GM23338 (cell line): ENCODE results near the gene DLG2. TPM values are rescaled to one million over a fixed set of nuclear protein-coding genes. Genes with fewer than 3 reads are reported as not detected.

Experiments used
- ATAC-seq: fragments of 200-7000 bp; cut with Tn5 transposase; 3 replicates; pipeline ENCODE4 v1.9.1; 2020
- DNase-seq: peaks from one replicate; pipeline ENCODE4 v3.0.0-alpha.2; 2015; ENCODE audit warnings: low spot score
- H2AFZ ChIP-seq: fragments of 200-600 bp; sonication (generic); 2 replicates; pipeline ENCODE4 v1.8.0; 2016; ENCODE audit warnings: antibody characterized with exemption, mild to moderate bottlenecking, moderate library complexity
- H3F3A ChIP-seq: fragments of 200-600 bp; sonication (generic); replicated peaks from 2 replicates; pipeline ENCODE4 v1.8.0; 2017; ENCODE audit warnings: antibody characterized with exemption, mixed run types, low read depth
- H3K27ac ChIP-seq: fragments of 200-600 bp; sonication (generic); 2 replicates; pipeline ENCODE4 v1.6.1; 2016; ENCODE audit warnings: low read depth
- H3K27me3 ChIP-seq: fragments of 200-600 bp; sonication (generic); 2 replicates; pipeline ENCODE4 v1.8.0; 2016; ENCODE audit warnings: mild to moderate bottlenecking, mixed run types, moderate library complexity; ENCODE audit not compliant: insufficient read depth
- H3K36me3 ChIP-seq: fragments of 200-600 bp; sonication (generic); 2 replicates; pipeline ENCODE4 v1.8.0; 2016; ENCODE audit warnings: mild to moderate bottlenecking; ENCODE audit not compliant: insufficient read depth
- H3K4me1 ChIP-seq: fragments of 200-600 bp; sonication (generic); 2 replicates; pipeline ENCODE4 v1.8.0; 2016; ENCODE audit warnings: mild to moderate bottlenecking, moderate library complexity; ENCODE audit not compliant: insufficient read depth
- H3K4me2 ChIP-seq: fragments of 200-600 bp; sonication (generic); 2 replicates; pipeline ENCODE4 v1.7.1; 2017; ENCODE audit warnings: mixed run types
- H3K4me3 ChIP-seq: fragments of 200-600 bp; sonication (generic); 2 replicates; pipeline ENCODE4 v1.6.1; 2016; ENCODE audit warnings: mixed run types
- H3K79me2 ChIP-seq: fragments of 200-600 bp; sonication (generic); replicated peaks from 2 replicates; pipeline ENCODE4 v1.8.0; 2017; ENCODE audit warnings: mild to moderate bottlenecking; ENCODE audit not compliant: insufficient read depth
- H3K9me2 ChIP-seq: fragments of 200-600 bp; sonication (generic); 2 replicates; pipeline ENCODE4 v1.8.0; 2017; ENCODE audit not compliant: insufficient read depth
- H4K20me1 ChIP-seq: fragments of 200-600 bp; sonication (generic); replicated peaks from 2 replicates; pipeline ENCODE4 v1.8.0; 2017; ENCODE audit warnings: mild to moderate bottlenecking; ENCODE audit not compliant: insufficient read depth
- H3K27ac Mint-ChIP-seq: 2 replicates; pipeline ENCODE4 v1.8.0; 2020; ENCODE audit warnings: inconsistent platforms, mild to moderate bottlenecking, moderate library complexity, mixed read lengths
- H3K27me3 Mint-ChIP-seq: 3 replicates; pipeline ENCODE4 v1.8.0; 2022; ENCODE audit warnings: low read depth, mild to moderate bottlenecking, moderate library complexity, mixed read lengths, inconsistent platforms; ENCODE audit not compliant: insufficient read depth, poor library complexity
- H3K36me3 Mint-ChIP-seq: 3 replicates; pipeline ENCODE4 v1.8.0; 2021; ENCODE audit warnings: low read depth, mild to moderate bottlenecking, inconsistent platforms, moderate library complexity, mixed read lengths
- H3K4me1 Mint-ChIP-seq: 3 replicates; pipeline ENCODE4 v1.8.0; 2020; ENCODE audit warnings: mild to moderate bottlenecking, inconsistent platforms, mixed read lengths
- H3K4me3 Mint-ChIP-seq: 3 replicates; pipeline ENCODE4 v1.8.0; 2021; ENCODE audit warnings: moderate library complexity, mild to moderate bottlenecking, inconsistent platforms, mixed read lengths
- H3K9me3 Mint-ChIP-seq: 3 replicates; pipeline ENCODE4 v1.8.0; 2020; ENCODE audit warnings: moderate library complexity, mild to moderate bottlenecking, inconsistent platforms, mixed read lengths
- CREB1 ChIP-seq: fragments of 250-450 bp; sonication (Bioruptor Pico); IDR thresholded peaks from 2 replicates; pipeline ENCODE4 v1.5.0; 2020; ENCODE audit warnings: low read depth, mild to moderate bottlenecking, moderate library complexity
- EZH2 ChIP-seq: fragments of 200-600 bp; sonication (generic); IDR thresholded peaks from one replicate; pipeline ENCODE4 v1.8.0; 2017; ENCODE audit warnings: antibody characterized with exemption, mild to moderate bottlenecking, low read depth; ENCODE audit not compliant: unreplicated experiment
- EZH2phosphoT487 ChIP-seq: fragments of 200-600 bp; sonication (generic); IDR thresholded peaks from one replicate; pipeline ENCODE4 v1.8.1; 2018; ENCODE audit warnings: antibody characterized with exemption; ENCODE audit not compliant: unreplicated experiment
- JUNB ChIP-seq: IDR thresholded peaks from one replicate; pipeline ENCODE4 v1.6.1; 2016; ENCODE audit warnings: antibody characterized with exemption; ENCODE audit not compliant: unreplicated experiment
- NANOG ChIP-seq: IDR thresholded peaks from 2 replicates; pipeline ENCODE4 v1.6.1; 2016; ENCODE audit warnings: antibody characterized with exemption, borderline replicate concordance
- POLR2AphosphoS5 ChIP-seq: IDR thresholded peaks from 2 replicates; pipeline ENCODE4 v1.6.1; 2016; ENCODE audit warnings: antibody characterized with exemption, low read depth
- STAT1 ChIP-seq: IDR thresholded peaks from one replicate; pipeline ENCODE4 v1.6.1; 2016; ENCODE audit warnings: antibody characterized with exemption; ENCODE audit not compliant: unreplicated experiment
- ZNF114 ChIP-seq: fragments of 250-450 bp; sonication (Bioruptor Pico); IDR thresholded peaks from 2 replicates; pipeline ENCODE4 v1.5.0; 2020; ENCODE audit warnings: mild to moderate bottlenecking, moderate library complexity
- ZNF331 ChIP-seq: fragments of 250-450 bp; sonication (Bioruptor Pico); IDR thresholded peaks from 2 replicates; pipeline ENCODE4 v1.5.0; 2020; ENCODE audit warnings: low read depth, mild to moderate bottlenecking, moderate library complexity
- polyA plus RNA-seq: library from polyadenylated mRNA; unstranded; fragments of >200 nt; fragmentation: Nextera tagmentation; extraction: Ambion mirVana; gene quantifications from 2 replicates; pipeline ENCODE4 v1.2.1, GENCODE V29; 2016
- total RNA-seq: library from RNA; depleted of rRNA; stranded (reverse); fragments of >200 nt; shearing (Covaris generic); gene quantifications from 2 replicates; pipeline ENCODE4 v1.2.3, GENCODE V29; 2014
- TF ChIP-seq, protein P1 (sequence below): fragments of 250-450 bp; sonication (Bioruptor Pico); IDR thresholded peaks from 2 replicates; pipeline ENCODE4 v1.5.0; 2020; ENCODE audit warnings: mild to moderate bottlenecking, moderate library complexity
- TF ChIP-seq, protein P2 (sequence below), 2 experiments: fragments of 200-600 bp in 1 of 2; sonication (generic) in 1 of 2; conservative IDR thresholded peaks; 2 replicates each; pipeline versions ENCODE4 v1.5.1 to v1.6.1; 2016 to 2017; ENCODE audit warnings: antibody characterized with exemption in 2 of 2, low read depth in 2 of 2, mild to moderate bottlenecking in 2 of 2, moderate library complexity in 1 of 2
- TF ChIP-seq, protein P3 (sequence below): IDR thresholded peaks from 2 replicates; pipeline ENCODE4 v1.6.1; 2016; ENCODE audit warnings: antibody characterized with exemption
- TF ChIP-seq, protein P4 (sequence below): IDR thresholded peaks from one replicate; pipeline ENCODE4 v1.6.1; 2018; ENCODE audit warnings: antibody characterized with exemption; ENCODE audit not compliant: unreplicated experiment

The DLG2 gene
- total and polyA plus RNA-seq, 2 experiments from 2014 or later = 19.8 to 21.5 TPM

DNA sequence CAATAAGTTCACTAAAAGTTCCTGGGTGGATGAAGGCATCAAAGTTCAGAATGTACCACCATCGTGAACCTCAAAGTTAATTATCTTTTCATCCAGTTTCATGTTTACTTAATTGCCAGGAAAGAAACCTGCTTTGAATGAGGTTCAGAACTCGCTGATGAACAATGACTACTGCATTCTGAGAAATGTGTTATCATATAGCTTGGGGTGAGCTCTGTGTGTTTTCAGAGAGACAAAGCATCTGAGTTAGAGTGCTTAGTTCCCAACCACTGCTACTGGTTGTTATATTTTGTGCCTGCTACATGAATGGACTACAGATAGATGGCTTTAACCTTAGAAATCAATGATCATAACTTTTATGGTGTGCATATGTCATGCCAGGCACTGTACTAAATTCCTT lies 1131.0 kb downstream of the DLG2 start:
- Histone ChIP-seq H3F3A (no peaks in the 10 kb centered on the region), H3K4me1 (no peaks in the 10 kb centered on the region), H3K4me3 (no peak overlapping the region), H3K79me2 (no peaks in the 10 kb centered on the region), H4K20me1 (no peaks in the 10 kb centered on the region), H3K9me2 (0 out of 2 replicates have a peak, but pooled peaks cover 6% of the 10 kb centered on the region), H3K27me3 (no peaks in the 10 kb centered on the region), H2AFZ (no peak overlapping the region), H3K4me2 (no peak overlapping the region), H3K27ac (no peak overlapping the region), H3K36me3 (no peaks in the 10 kb centered on the region)
- no peaks in the 10 kb centered on the region for H3K36me3 Mint-ChIP-seq
- peaks cover 3% of the 10 kb centered on the region for H3K27me3 Mint-ChIP-seq
- TF ChIP-seq EZH2 (no peak), ZNF114 (CRISPR knock-in tag) (no peak), STAT1 (no peak), ZNF331 (CRISPR knock-in tag) (no peak), JUNB (no peak), EZH2phosphoT487 (no peak), POLR2AphosphoS5 (no peak), NANOG (no peak), CREB1 (no peak)
- TF ChIP-seq, protein P1, sequence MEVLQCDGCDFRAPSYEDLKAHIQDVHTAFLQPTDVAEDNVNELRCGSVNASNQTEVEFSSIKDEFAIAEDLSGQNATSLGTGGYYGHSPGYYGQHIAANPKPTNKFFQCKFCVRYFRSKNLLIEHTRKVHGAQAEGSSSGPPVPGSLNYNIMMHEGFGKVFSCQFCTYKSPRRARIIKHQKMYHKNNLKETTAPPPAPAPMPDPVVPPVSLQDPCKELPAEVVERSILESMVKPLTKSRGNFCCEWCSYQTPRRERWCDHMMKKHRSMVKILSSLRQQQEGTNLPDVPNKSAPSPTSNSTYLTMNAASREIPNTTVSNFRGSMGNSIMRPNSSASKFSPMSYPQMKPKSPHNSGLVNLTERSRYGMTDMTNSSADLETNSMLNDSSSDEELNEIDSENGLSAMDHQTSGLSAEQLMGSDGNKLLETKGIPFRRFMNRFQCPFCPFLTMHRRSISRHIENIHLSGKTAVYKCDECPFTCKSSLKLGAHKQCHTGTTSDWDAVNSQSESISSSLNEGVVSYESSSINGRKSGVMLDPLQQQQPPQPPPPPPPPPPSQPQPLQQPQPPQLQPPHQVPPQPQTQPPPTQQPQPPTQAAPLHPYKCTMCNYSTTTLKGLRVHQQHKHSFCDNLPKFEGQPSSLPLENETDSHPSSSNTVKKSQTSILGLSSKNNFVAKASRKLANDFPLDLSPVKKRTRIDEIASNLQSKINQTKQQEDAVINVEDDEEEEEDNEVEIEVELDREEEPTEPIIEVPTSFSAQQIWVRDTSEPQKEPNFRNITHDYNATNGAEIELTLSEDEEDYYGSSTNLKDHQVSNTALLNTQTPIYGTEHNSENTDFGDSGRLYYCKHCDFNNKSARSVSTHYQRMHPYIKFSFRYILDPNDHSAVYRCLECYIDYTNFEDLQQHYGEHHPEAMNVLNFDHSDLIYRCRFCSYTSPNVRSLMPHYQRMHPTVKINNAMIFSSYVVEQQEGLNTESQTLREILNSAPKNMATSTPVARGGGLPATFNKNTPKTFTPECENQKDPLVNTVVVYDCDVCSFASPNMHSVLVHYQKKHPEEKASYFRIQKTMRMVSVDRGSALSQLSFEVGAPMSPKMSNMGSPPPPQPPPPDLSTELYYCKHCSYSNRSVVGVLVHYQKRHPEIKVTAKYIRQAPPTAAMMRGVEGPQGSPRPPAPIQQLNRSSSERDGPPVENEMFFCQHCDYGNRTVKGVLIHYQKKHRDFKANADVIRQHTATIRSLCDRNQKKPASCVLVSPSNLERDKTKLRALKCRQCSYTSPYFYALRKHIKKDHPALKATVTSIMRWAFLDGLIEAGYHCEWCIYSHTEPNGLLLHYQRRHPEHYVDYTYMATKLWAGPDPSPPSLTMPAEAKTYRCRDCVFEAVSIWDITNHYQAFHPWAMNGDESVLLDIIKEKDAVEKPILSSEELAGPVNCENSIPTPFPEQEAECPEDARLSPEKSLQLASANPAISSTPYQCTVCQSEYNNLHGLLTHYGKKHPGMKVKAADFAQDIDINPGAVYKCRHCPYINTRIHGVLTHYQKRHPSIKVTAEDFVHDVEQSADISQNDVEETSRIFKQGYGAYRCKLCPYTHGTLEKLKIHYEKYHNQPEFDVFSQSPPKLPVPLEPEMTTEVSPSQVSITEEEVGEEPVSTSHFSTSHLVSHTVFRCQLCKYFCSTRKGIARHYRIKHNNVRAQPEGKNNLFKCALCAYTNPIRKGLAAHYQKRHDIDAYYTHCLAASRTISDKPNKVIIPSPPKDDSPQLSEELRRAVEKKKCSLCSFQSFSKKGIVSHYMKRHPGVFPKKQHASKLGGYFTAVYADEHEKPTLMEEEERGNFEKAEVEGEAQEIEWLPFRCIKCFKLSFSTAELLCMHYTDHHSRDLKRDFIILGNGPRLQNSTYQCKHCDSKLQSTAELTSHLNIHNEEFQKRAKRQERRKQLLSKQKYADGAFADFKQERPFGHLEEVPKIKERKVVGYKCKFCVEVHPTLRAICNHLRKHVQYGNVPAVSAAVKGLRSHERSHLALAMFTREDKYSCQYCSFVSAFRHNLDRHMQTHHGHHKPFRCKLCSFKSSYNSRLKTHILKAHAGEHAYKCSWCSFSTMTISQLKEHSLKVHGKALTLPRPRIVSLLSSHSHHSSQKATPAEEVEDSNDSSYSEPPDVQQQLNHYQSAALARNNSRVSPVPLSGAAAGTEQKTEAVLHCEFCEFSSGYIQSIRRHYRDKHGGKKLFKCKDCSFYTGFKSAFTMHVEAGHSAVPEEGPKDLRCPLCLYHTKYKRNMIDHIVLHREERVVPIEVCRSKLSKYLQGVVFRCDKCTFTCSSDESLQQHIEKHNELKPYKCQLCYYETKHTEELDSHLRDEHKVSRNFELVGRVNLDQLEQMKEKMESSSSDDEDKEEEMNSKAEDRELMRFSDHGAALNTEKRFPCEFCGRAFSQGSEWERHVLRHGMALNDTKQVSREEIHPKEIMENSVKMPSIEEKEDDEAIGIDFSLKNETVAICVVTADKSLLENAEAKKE = no peak
- TF ChIP-seq, protein P2, sequence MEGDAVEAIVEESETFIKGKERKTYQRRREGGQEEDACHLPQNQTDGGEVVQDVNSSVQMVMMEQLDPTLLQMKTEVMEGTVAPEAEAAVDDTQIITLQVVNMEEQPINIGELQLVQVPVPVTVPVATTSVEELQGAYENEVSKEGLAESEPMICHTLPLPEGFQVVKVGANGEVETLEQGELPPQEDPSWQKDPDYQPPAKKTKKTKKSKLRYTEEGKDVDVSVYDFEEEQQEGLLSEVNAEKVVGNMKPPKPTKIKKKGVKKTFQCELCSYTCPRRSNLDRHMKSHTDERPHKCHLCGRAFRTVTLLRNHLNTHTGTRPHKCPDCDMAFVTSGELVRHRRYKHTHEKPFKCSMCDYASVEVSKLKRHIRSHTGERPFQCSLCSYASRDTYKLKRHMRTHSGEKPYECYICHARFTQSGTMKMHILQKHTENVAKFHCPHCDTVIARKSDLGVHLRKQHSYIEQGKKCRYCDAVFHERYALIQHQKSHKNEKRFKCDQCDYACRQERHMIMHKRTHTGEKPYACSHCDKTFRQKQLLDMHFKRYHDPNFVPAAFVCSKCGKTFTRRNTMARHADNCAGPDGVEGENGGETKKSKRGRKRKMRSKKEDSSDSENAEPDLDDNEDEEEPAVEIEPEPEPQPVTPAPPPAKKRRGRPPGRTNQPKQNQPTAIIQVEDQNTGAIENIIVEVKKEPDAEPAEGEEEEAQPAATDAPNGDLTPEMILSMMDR (conservative IDR thresholded peaks at IDR 0.05; ENCODE audit: low read depth in 2 of 2) = no peak
- TF ChIP-seq, protein P3, sequence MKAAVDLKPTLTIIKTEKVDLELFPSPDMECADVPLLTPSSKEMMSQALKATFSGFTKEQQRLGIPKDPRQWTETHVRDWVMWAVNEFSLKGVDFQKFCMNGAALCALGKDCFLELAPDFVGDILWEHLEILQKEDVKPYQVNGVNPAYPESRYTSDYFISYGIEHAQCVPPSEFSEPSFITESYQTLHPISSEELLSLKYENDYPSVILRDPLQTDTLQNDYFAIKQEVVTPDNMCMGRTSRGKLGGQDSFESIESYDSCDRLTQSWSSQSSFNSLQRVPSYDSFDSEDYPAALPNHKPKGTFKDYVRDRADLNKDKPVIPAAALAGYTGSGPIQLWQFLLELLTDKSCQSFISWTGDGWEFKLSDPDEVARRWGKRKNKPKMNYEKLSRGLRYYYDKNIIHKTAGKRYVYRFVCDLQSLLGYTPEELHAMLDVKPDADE = no peak
- TF ChIP-seq, protein P4, sequence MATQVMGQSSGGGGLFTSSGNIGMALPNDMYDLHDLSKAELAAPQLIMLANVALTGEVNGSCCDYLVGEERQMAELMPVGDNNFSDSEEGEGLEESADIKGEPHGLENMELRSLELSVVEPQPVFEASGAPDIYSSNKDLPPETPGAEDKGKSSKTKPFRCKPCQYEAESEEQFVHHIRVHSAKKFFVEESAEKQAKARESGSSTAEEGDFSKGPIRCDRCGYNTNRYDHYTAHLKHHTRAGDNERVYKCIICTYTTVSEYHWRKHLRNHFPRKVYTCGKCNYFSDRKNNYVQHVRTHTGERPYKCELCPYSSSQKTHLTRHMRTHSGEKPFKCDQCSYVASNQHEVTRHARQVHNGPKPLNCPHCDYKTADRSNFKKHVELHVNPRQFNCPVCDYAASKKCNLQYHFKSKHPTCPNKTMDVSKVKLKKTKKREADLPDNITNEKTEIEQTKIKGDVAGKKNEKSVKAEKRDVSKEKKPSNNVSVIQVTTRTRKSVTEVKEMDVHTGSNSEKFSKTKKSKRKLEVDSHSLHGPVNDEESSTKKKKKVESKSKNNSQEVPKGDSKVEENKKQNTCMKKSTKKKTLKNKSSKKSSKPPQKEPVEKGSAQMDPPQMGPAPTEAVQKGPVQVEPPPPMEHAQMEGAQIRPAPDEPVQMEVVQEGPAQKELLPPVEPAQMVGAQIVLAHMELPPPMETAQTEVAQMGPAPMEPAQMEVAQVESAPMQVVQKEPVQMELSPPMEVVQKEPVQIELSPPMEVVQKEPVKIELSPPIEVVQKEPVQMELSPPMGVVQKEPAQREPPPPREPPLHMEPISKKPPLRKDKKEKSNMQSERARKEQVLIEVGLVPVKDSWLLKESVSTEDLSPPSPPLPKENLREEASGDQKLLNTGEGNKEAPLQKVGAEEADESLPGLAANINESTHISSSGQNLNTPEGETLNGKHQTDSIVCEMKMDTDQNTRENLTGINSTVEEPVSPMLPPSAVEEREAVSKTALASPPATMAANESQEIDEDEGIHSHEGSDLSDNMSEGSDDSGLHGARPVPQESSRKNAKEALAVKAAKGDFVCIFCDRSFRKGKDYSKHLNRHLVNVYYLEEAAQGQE = no peak
- DNase-seq (no peak), ATAC-seq (no peak)
- H3K27ac Mint-ChIP-seq = no peak overlapping the region
- no peaks in the 10 kb centered on the region for H3K9me3 Mint-ChIP-seq
- no peaks in the 10 kb centered on the region for H3K4me1 Mint-ChIP-seq
- H3K4me3 Mint-ChIP-seq = no peak overlapping the region
